Caco-2 (cell line): ENCODE results near the gene FAM227A. TPM values are rescaled to one million over a fixed set of nuclear protein-coding genes. Genes with fewer than 3 reads are reported as not detected.

Experiments used
- BruUV-seq: library from RNA; stranded (reverse); fragments of 400-500 nt; replicated peaks from 2 replicates; lab custom pipeline; 2021; lab: Mats Ljungman, UMichigan
- CTCF ChIA-PET: fragments of 300-600 bp; sonication (Branson Sonifier 250); formaldehyde crosslinking; loops from one replicate; lab custom pipeline; 2022; ENCODE audit warnings: antibody characterized with exemption; lab: Charles Lee
- POLR2A ChIA-PET: fragments of 300-600 bp; sonication (Branson Sonifier 250); formaldehyde crosslinking; loops from one replicate; lab custom pipeline; 2022; ENCODE audit warnings: antibody characterized with exemption; lab: Charles Lee
- DNase-seq, 2 experiments: peaks; one replicate each; pipeline versions ENCODE4 v3.0.0 to v3.0.0-alpha.2; 2020 to 2022
- H3K27me3 ChIP-seq: replicated peaks from 2 replicates; pipeline ENCODE4 v1.6.0; 2011; ENCODE audit warnings: low read length; ENCODE audit not compliant: control insufficient read depth, insufficient read depth
- H3K36me3 ChIP-seq: 2 replicates; pipeline ENCODE4 v1.5.1; 2011; ENCODE audit warnings: low read length; ENCODE audit not compliant: control insufficient read depth, insufficient read depth
- H3K4me1 ChIP-seq: fragments of 250-450 bp; sonication (Bioruptor Pico); 2 replicates; pipeline ENCODE4 v1.5.1; 2020; ENCODE audit warnings: mild to moderate bottlenecking
- H3K4me3 ChIP-seq: 2 replicates; pipeline ENCODE4 v1.5.1; 2011; ENCODE audit warnings: low read depth, mild to moderate bottlenecking, control low read depth, low read length
- H3K9me3 ChIP-seq: fragments of 250-450 bp; sonication (Bioruptor Pico); 2 replicates; pipeline ENCODE4 v1.5.1; 2020; ENCODE audit warnings: mild to moderate bottlenecking, moderate library complexity
- H3K27ac Mint-ChIP-seq: one replicate; pipeline ENCODE4 v1.8.0; 2022; ENCODE audit warnings: mixed read lengths; ENCODE audit not compliant: unreplicated experiment
- H3K27me3 Mint-ChIP-seq: one replicate; pipeline ENCODE4 v1.8.0; 2022; ENCODE audit warnings: mixed read lengths; ENCODE audit not compliant: insufficient read depth, unreplicated experiment
- H3K36me3 Mint-ChIP-seq: one replicate; pipeline ENCODE4 v1.8.0; 2022; ENCODE audit warnings: mild to moderate bottlenecking, mixed read lengths; ENCODE audit not compliant: insufficient read depth, unreplicated experiment
- H3K4me1 Mint-ChIP-seq: one replicate; pipeline ENCODE4 v1.8.0; 2022; ENCODE audit warnings: low read depth, mixed read lengths; ENCODE audit not compliant: unreplicated experiment
- H3K4me3 Mint-ChIP-seq: one replicate; pipeline ENCODE4 v1.8.0; 2022; ENCODE audit warnings: mild to moderate bottlenecking, moderate library complexity, mixed read lengths; ENCODE audit not compliant: unreplicated experiment
- H3K9me3 Mint-ChIP-seq: one replicate; pipeline ENCODE4 v1.8.0; 2022; ENCODE audit warnings: mixed read lengths; ENCODE audit not compliant: unreplicated experiment
- CTCF ChIP-seq, 2 experiments: fragments of 200-600 bp in 1 of 2; IDR thresholded peaks; 1 replicate in 1 of 2; 2 replicates in 1 of 2; pipeline versions ENCODE4 v1.5.1 to v1.8.0; 2011 to 2022; ENCODE audit warnings: antibody characterized with exemption in 1 of 2, control low read depth in 1 of 2, inconsistent platforms in 1 of 2, low read depth in 1 of 2, low read length in 1 of 2, mild to moderate bottlenecking in 1 of 2, moderate library complexity in 1 of 2; ENCODE audit not compliant: insufficient read depth in 1 of 2, severe bottlenecking in 1 of 2, unreplicated experiment in 1 of 2
- intact Hi-C: fragments of 100-400 bp; cut with micrococcal nuclease; formaldehyde crosslinking; loops from one replicate; pipeline ENCODE4 v1.10.0; 2022; ENCODE audit not compliant: unreplicated experiment
- total RNA-seq: library from RNA; stranded (reverse); gene quantifications from 2 replicates; pipeline ENCODE4 v1.2.3, GENCODE V29; 2022

Gene FAM227A
- total RNA-seq, 1 experiment from 2014 or later, result 0.73 TPM

GRCh38 chr22:38540701-38541100, 115.5 kb downstream of the FAM227A start:
- intact Hi-C loops, result no loop called here
- no peak for TF ChIP-seq CTCF (IDR thresholded peaks at IDR 0.05; ENCODE audit: insufficient read depth in 1 of 2, low read depth in 1 of 2, low read length in 1 of 2, severe bottlenecking in 1 of 2, unreplicated experiment in 1 of 2)
- H3K4me3 ChIP-seq, result no peak overlapping the region
- H3K4me1 ChIP-seq, result peaks cover 21% of the 10 kb centered on the region
- H3K27me3 ChIP-seq, result no peaks in the 10 kb centered on the region
- Mint-ChIP-seq H3K4me1 (no peaks in the 10 kb centered on the region), H3K36me3 (peaks cover 5% of the 10 kb centered on the region), H3K4me3 (no peak overlapping the region), H3K27me3 (no peaks in the 10 kb centered on the region), H3K9me3 (peaks cover 15% of the 10 kb centered on the region), H3K27ac (peak overlapping the region; percentile 16)
- no TSS peak for BruUV-seq
- H3K36me3 ChIP-seq, result no peaks in the 10 kb centered on the region
- DNase-seq, result peak; percentile 30 to 41
- peaks cover 25% of the 10 kb centered on the region for H3K9me3 ChIP-seq
- ChIA-PET CTCF (interaction anchor here (0.6 kb wide), 1 partner anchor 38 kb away, joined by 4 read pairs; no protein-coding TSS in a partner anchor), POLR2A (interaction anchor here (0.6 kb wide), 1 partner anchor 58 kb away, joined by 3 read pairs; no protein-coding TSS in a partner anchor)

- no TSS peak for BruUV-seq
- Mint-ChIP-seq H3K4me3 (no peak overlapping the region), H3K4me1 (no peaks in the 10 kb centered on the region), H3K27ac (no peak overlapping the region), H3K27me3 (no peaks in the 10 kb centered on the region), H3K9me3 (no peaks in the 10 kb centered on the region), H3K36me3 (no peaks in the 10 kb centered on the region)
- Histone ChIP-seq H3K36me3 (no peaks in the 10 kb centered on the region), H3K27me3 (no peaks in the 10 kb centered on the region), H3K4me3 (no peak overlapping the region), H3K4me1 (no peaks in the 10 kb centered on the region), H3K9me3 (no peaks in the 10 kb centered on the region)
- POLR2A ChIA-PET, result interaction anchor here (0.5 kb wide), 1 partner anchor 151 kb away, joined by 3 read pairs; no protein-coding TSS in a partner anchor
- no peak for DNase-seq
- TF ChIP-seq CTCF (IDR thresholded peaks at IDR 0.05; ENCODE audit: insufficient read depth in 1 of 2, low read depth in 1 of 2, low read length in 1 of 2, severe bottlenecking in 1 of 2, unreplicated experiment in 1 of 2), result no peak
- CTCF ChIA-PET, result no interaction called here
- intact Hi-C loops, result no loop called here
These were observed 124.8 kb downstream of the FAM227A start for GRCh38 chr22:38531251-38531938.

Other genes starting within 250 kb of the FAM227A start
- 0.14 and 0.27 TPM in 2 replicates for gene KCNJ4, start 201.2 kb downstream of the FAM227A start, total RNA-seq
- gene KDELR3, start 188.3 kb downstream of the FAM227A start, total RNA-seq, result 13.4 and 18.2 TPM in 2 replicates
- gene DDX17, start 150.1 kb downstream of the FAM227A start, total RNA-seq, result 359 and 367 TPM in 2 replicates
- gene DMC1, start 86.2 kb downstream of the FAM227A start, total RNA-seq, result 1.1 and 1.2 TPM in 2 replicates
- 22.8 and 28.3 TPM in 2 replicates for gene CBY1, start 246 bp upstream of the FAM227A start, total RNA-seq
- 113 and 114 TPM in 2 replicates for gene TOMM22, start 25.6 kb upstream of the FAM227A start, total RNA-seq
- 50.3 and 55.3 TPM in 2 replicates for gene JOSD1, start 44.6 kb upstream of the FAM227A start, total RNA-seq
- 47.2 and 48.0 TPM in 2 replicates for gene GTPBP1, start 49.6 kb upstream of the FAM227A start, total RNA-seq
- gene SUN2, start 99.6 kb upstream of the FAM227A start, total RNA-seq, result 61.9 and 67.8 TPM in 2 replicates
- gene DNAL4, start 137.8 kb upstream of the FAM227A start, total RNA-seq, result 8.1 and 9.2 TPM in 2 replicates
- gene NPTXR, start 187.6 kb upstream of the FAM227A start, total RNA-seq, result 12.8 and 16.4 TPM in 2 replicates
- 52.2 and 55.9 TPM in 2 replicates for gene CBX6, start 215.8 kb upstream of the FAM227A start, total RNA-seq